ENCODE data around the gene ANKRD63. TPM values are rescaled to one million over a fixed set of nuclear protein-coding genes. Genes with fewer than 3 reads are reported as not detected.

ANKRD63 gene
- total and polyA plus RNA-seq, 2 of the 13 experiments (the other 11 are each of a cell fraction or from before 2014, with no cell fraction given) = not detected

DNA sequence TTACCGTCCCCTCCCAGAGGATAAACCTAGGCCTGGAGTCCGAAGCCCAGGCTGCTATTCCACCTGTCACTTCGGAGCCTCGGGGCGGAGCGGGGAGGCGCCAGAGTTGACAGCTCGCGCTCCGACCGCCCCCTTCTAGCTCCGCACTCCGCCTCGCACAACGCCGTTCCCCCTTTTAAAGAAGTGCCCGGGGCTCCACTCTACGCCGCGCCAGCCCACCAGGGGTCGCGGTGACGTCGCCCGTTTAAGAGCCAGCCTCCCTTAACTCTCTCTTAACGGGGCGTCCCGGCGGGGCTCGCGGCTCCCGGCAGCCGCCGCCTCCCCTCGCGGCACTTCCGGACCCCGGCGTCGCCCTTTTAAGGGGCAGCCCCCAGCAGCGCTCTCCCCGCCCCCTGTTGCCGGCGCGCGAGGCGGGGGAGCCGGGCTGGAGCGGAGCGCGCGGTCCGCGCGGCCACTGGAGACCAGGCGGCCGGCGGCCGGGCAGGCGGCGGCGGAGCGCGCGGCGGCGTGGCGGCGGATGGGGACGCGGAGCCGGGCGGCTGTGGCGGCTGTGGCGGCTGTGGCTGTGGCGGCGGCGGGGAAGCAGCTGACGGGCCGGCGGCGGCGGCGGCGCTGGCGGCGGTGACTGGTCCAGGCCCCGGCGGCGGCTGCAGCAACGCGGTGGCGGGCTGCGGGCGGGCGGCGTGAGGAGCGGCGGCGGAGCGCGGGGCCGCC lies 40.5 kb upstream of the ANKRD63 start, which contains the start of gene INAFM2 (continued):
- TF ChIP-seq, protein P1, sequence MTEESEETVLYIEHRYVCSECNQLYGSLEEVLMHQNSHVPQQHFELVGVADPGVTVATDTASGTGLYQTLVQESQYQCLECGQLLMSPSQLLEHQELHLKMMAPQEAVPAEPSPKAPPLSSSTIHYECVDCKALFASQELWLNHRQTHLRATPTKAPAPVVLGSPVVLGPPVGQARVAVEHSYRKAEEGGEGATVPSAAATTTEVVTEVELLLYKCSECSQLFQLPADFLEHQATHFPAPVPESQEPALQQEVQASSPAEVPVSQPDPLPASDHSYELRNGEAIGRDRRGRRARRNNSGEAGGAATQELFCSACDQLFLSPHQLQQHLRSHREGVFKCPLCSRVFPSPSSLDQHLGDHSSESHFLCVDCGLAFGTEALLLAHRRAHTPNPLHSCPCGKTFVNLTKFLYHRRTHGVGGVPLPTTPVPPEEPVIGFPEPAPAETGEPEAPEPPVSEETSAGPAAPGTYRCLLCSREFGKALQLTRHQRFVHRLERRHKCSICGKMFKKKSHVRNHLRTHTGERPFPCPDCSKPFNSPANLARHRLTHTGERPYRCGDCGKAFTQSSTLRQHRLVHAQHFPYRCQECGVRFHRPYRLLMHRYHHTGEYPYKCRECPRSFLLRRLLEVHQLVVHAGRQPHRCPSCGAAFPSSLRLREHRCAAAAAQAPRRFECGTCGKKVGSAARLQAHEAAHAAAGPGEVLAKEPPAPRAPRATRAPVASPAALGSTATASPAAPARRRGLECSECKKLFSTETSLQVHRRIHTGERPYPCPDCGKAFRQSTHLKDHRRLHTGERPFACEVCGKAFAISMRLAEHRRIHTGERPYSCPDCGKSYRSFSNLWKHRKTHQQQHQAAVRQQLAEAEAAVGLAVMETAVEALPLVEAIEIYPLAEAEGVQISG (CRISPR knock-in tag; IDR thresholded peaks at IDR 0.05) = peak; percentile 89
- TF ChIP-seq, protein P2, sequence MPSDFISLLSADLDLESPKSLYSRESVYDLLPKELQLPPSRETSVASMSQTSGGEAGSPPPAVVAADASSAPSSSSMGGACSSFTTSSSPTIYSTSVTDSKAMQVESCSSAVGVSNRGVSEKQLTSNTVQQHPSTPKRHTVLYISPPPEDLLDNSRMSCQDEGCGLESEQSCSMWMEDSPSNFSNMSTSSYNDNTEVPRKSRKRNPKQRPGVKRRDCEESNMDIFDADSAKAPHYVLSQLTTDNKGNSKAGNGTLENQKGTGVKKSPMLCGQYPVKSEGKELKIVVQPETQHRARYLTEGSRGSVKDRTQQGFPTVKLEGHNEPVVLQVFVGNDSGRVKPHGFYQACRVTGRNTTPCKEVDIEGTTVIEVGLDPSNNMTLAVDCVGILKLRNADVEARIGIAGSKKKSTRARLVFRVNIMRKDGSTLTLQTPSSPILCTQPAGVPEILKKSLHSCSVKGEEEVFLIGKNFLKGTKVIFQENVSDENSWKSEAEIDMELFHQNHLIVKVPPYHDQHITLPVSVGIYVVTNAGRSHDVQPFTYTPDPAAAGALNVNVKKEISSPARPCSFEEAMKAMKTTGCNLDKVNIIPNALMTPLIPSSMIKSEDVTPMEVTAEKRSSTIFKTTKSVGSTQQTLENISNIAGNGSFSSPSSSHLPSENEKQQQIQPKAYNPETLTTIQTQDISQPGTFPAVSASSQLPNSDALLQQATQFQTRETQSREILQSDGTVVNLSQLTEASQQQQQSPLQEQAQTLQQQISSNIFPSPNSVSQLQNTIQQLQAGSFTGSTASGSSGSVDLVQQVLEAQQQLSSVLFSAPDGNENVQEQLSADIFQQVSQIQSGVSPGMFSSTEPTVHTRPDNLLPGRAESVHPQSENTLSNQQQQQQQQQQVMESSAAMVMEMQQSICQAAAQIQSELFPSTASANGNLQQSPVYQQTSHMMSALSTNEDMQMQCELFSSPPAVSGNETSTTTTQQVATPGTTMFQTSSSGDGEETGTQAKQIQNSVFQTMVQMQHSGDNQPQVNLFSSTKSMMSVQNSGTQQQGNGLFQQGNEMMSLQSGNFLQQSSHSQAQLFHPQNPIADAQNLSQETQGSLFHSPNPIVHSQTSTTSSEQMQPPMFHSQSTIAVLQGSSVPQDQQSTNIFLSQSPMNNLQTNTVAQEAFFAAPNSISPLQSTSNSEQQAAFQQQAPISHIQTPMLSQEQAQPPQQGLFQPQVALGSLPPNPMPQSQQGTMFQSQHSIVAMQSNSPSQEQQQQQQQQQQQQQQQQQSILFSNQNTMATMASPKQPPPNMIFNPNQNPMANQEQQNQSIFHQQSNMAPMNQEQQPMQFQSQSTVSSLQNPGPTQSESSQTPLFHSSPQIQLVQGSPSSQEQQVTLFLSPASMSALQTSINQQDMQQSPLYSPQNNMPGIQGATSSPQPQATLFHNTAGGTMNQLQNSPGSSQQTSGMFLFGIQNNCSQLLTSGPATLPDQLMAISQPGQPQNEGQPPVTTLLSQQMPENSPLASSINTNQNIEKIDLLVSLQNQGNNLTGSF (CRISPR knock-in tag; IDR thresholded peaks at IDR 0.05) = no peak
- no peak for TF ChIP-seq RFXANK (CRISPR knock-in tag; IDR thresholded peaks at IDR 0.05)
- no peak for TF ChIP-seq ZNF746 (CRISPR knock-in tag; IDR thresholded peaks at IDR 0.05)
- TF ChIP-seq, protein P3, sequence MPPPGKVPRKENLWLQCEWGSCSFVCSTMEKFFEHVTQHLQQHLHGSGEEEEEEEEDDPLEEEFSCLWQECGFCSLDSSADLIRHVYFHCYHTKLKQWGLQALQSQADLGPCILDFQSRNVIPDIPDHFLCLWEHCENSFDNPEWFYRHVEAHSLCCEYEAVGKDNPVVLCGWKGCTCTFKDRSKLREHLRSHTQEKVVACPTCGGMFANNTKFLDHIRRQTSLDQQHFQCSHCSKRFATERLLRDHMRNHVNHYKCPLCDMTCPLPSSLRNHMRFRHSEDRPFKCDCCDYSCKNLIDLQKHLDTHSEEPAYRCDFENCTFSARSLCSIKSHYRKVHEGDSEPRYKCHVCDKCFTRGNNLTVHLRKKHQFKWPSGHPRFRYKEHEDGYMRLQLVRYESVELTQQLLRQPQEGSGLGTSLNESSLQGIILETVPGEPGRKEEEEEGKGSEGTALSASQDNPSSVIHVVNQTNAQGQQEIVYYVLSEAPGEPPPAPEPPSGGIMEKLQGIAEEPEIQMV (CRISPR knock-in tag; IDR thresholded peaks at IDR 0.05; ENCODE audit: low read depth) = 0 out of 2 replicates have a peak, but pooled peaks have one; percentile 76
- TF ChIP-seq ZNF552 (CRISPR knock-in tag; IDR thresholded peaks at IDR 0.05; ENCODE audit: borderline replicate concordance) = no peak
- TF ChIP-seq ZFP41 (CRISPR knock-in tag; IDR thresholded peaks at IDR 0.05; ENCODE audit: borderline replicate concordance) = no peak
- TF ChIP-seq, protein P4, sequence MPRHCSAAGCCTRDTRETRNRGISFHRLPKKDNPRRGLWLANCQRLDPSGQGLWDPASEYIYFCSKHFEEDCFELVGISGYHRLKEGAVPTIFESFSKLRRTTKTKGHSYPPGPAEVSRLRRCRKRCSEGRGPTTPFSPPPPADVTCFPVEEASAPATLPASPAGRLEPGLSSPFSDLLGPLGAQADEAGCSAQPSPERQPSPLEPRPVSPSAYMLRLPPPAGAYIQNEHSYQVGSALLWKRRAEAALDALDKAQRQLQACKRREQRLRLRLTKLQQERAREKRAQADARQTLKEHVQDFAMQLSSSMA (CRISPR knock-in tag; IDR thresholded peaks at IDR 0.05) = no peak
- TF ChIP-seq, protein P5, sequence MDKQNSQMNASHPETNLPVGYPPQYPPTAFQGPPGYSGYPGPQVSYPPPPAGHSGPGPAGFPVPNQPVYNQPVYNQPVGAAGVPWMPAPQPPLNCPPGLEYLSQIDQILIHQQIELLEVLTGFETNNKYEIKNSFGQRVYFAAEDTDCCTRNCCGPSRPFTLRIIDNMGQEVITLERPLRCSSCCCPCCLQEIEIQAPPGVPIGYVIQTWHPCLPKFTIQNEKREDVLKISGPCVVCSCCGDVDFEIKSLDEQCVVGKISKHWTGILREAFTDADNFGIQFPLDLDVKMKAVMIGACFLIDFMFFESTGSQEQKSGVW (CRISPR knock-in tag; IDR thresholded peaks at IDR 0.05; ENCODE audit: borderline replicate concordance) = no peak
- no peak for TF ChIP-seq ZNF737 (CRISPR knock-in tag; IDR thresholded peaks at IDR 0.05; ENCODE audit: borderline replicate concordance)
- TF ChIP-seq, protein P6, sequence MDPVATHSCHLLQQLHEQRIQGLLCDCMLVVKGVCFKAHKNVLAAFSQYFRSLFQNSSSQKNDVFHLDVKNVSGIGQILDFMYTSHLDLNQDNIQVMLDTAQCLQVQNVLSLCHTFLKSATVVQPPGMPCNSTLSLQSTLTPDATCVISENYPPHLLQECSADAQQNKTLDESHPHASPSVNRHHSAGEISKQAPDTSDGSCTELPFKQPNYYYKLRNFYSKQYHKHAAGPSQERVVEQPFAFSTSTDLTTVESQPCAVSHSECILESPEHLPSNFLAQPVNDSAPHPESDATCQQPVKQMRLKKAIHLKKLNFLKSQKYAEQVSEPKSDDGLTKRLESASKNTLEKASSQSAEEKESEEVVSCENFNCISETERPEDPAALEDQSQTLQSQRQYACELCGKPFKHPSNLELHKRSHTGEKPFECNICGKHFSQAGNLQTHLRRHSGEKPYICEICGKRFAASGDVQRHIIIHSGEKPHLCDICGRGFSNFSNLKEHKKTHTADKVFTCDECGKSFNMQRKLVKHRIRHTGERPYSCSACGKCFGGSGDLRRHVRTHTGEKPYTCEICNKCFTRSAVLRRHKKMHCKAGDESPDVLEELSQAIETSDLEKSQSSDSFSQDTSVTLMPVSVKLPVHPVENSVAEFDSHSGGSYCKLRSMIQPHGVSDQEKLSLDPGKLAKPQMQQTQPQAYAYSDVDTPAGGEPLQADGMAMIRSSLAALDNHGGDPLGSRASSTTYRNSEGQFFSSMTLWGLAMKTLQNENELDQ (CRISPR knock-in tag; IDR thresholded peaks at IDR 0.05; ENCODE audit: borderline replicate concordance) = no peak
- 0 out of 2 replicates have a peak, but pooled peaks have one; percentile 50 for TF ChIP-seq KLF15 (CRISPR knock-in tag; IDR thresholded peaks at IDR 0.05; ENCODE audit: borderline replicate concordance)
- TF ChIP-seq HMGA1 (CRISPR knock-in tag; conservative IDR thresholded peaks at IDR 0.05) = no peak
- TF ChIP-seq PCBP1 (IDR thresholded peaks at IDR 0.05; ENCODE audit: borderline replicate concordance, low read depth, low read length) = no peak
